Testis (tissue), 3 donors: Measurements from ENCODE around the gene GJB5. TPM values are rescaled to one million over a fixed set of nuclear protein-coding genes. Genes with fewer than 3 reads are reported as not detected.
"Not testable (repeated sequence)": the region's sequence is repeated elsewhere in the genome, so short reads cannot be mapped to it uniquely, and the experiment has no call there.

ENCODE experiments used
- DNase-seq: peaks from one replicate; pipeline ENCODE4 v3.0.0-alpha.2; 2019
- H3K27ac ChIP-seq, 2 donors: fragments of 200-600 bp; sonication (generic); one replicate each; pipeline ENCODE4 v1.5.1; 2019
- H3K27me3 ChIP-seq: fragments of 200-600 bp; sonication (generic); one replicate; pipeline ENCODE4 v1.5.1; 2019
- H3K36me3 ChIP-seq: fragments of 200-600 bp; sonication (generic); one replicate; pipeline ENCODE4 v1.5.1; 2017; ENCODE audit warnings: low read depth; ENCODE audit errors: missing control alignments
- H3K4me1 ChIP-seq: fragments of 200-600 bp; sonication (generic); one replicate; pipeline ENCODE4 v1.5.1; 2019
- H3K4me3 ChIP-seq, 2 donors: fragments of 200-600 bp; sonication (generic); one replicate each; pipeline ENCODE4 v1.5.1; 2017 to 2019
- H3K9me3 ChIP-seq: fragments of 200-600 bp; sonication (generic); one replicate; pipeline ENCODE4 v1.5.1; 2017
- POLR2A ChIP-seq: fragments of 450-650 bp; IDR thresholded peaks from one replicate; pipeline ENCODE4 v1.6.1; 2017; ENCODE audit warnings: antibody characterized with exemption, mild to moderate bottlenecking, moderate library complexity
- WGBS, 2 donors: methylation state at CpG; one replicate each; pipeline ENCODE4 v1.1.5; 2018; 5-methylcytosine and 5-hydroxymethylcytosine counted together
- intact Hi-C: fragments of 100-400 bp; cut with DNase I; formaldehyde crosslinking; loops from one replicate; pipeline ENCODE4 v1.15.1; 2023; ENCODE audit warnings: low total_unique reads
- polyA plus RNA-seq: library from polyadenylated mRNA; stranded (reverse); fragments of 350-450 nt; fragmentation: Illumina TruSeq; extraction: RNeasy Lipid Tissue Mini Kit (QIAGEN cat#74804); gene quantifications from one replicate; pipeline ENCODE4 v1.2.3, GENCODE V29; 2014; ENCODE audit warnings: low read depth, low replicate concordance; ENCODE audit not compliant: insufficient read depth
- total RNA-seq, 2 donors: library from RNA; depleted of rRNA; stranded (reverse); fragments of >200 nt; gene quantifications; one replicate each; pipeline ENCODE4 v1.2.3, GENCODE V29; 2016
- TF ChIP-seq, protein P1 (sequence below), 3 experiments: fragments of 450-650 bp in 2 of 3; fragments of 200-600 bp in 1 of 3; sonication (generic) in 1 of 3; IDR thresholded peaks; one replicate each; pipeline ENCODE4 v1.5.1; 2016 to 2019; ENCODE audit warnings: antibody characterized with exemption in 3 of 3, mild to moderate bottlenecking in 2 of 3, moderate library complexity in 1 of 3

Gene GJB5
- total and polyA plus RNA-seq, 3 donors from 2014 or later = not detected

- no peaks in the 10 kb centered on the region for H3K27me3 ChIP-seq
- intact Hi-C loops = no loop called here
Observed at GRCh38 chr1:34736692-34737091, 18.2 kb upstream of the GJB5 start.

GRCh38 chr1:34737236-34737635, 17.6 kb upstream of the GJB5 start:
- DNase-seq, intact Hi-C loops, H3K9me3 ChIP-seq, H3K36me3 ChIP-seq, H3K4me1 ChIP-seq, H3K27ac ChIP-seq, H3K4me3 ChIP-seq, H3K27me3 ChIP-seq: not testable (repeated sequence)
- 83 to 92% methylated on average over 11 to 12 of the region's 12 CpGs for WGBS, 2 donors

More at GRCh38 chr1:34736692-34737091, 18.2 kb upstream of the GJB5 start:
- no peak for DNase-seq
- no peaks in the 10 kb centered on the region for H3K9me3 ChIP-seq
- H3K27ac ChIP-seq = no peak overlapping the region
- TF ChIP-seq POLR2A = no peak
- TF ChIP-seq, protein P1, sequence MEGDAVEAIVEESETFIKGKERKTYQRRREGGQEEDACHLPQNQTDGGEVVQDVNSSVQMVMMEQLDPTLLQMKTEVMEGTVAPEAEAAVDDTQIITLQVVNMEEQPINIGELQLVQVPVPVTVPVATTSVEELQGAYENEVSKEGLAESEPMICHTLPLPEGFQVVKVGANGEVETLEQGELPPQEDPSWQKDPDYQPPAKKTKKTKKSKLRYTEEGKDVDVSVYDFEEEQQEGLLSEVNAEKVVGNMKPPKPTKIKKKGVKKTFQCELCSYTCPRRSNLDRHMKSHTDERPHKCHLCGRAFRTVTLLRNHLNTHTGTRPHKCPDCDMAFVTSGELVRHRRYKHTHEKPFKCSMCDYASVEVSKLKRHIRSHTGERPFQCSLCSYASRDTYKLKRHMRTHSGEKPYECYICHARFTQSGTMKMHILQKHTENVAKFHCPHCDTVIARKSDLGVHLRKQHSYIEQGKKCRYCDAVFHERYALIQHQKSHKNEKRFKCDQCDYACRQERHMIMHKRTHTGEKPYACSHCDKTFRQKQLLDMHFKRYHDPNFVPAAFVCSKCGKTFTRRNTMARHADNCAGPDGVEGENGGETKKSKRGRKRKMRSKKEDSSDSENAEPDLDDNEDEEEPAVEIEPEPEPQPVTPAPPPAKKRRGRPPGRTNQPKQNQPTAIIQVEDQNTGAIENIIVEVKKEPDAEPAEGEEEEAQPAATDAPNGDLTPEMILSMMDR (IDR thresholded peaks at IDR 0.05) = no peak
- no peaks in the 10 kb centered on the region for H3K36me3 ChIP-seq
- H3K4me3 ChIP-seq = no peak overlapping the region
- H3K4me1 ChIP-seq = no peaks in the 10 kb centered on the region
- WGBS, 2 donors = 87 to 88% methylated on average over 7 to 10 of the region's 10 CpGs

- TF ChIP-seq POLR2A = no peak
- Histone ChIP-seq H3K36me3 (no peaks in the 10 kb centered on the region), H3K4me3 (no peak overlapping the region), H3K9me3 (no peaks in the 10 kb centered on the region), H3K4me1 (no peaks in the 10 kb centered on the region), H3K27me3 (no peaks in the 10 kb centered on the region), H3K27ac (no peak overlapping the region)
- DNase-seq = no peak
- 73 to 76% methylated on average over 2 to 3 of the region's 3 CpGs for WGBS, 2 donors
- intact Hi-C loops = loop anchor here (10.0 kb wide), 1 partner anchor 1105 kb away; no protein-coding TSS in a partner anchor
Observed at GRCh38 chr1:34739613-34740012, 15.2 kb upstream of the GJB5 start.

DNA sequence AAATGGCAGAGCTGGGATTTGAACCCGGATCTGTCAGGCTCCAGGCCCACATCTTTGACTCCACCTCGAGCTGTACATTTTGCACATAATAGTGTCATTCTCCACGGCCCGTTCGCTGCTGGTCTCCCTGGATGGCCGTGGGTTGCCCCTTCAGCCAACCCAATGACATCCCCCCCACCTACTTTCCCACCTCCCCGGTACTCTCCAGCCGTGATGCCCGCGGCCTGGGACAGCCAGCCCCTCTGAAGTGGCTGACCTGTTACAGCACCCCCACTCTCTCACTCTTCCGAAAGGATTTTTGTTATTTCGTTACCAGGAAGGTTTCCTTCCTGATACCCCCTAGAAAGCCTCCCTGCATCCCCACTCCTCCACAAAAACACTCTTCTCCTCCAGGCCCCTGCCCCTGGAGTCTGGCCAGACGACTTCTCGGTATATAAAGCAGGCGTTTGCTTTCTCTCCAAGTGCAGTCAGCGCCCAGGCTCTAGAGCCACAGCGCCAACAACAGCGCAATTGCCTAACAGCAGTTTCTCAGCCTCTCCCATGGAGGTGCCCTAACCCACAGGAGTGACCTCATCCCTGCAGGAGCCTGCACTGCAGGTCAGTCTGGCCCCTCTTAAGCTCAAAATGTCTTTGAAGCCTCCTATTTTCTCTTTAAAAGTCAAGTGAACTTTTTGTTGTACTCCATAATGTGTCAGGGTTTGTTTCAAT, 14.5 kb upstream of the GJB5 start:
- no peaks in the 10 kb centered on the region for H3K4me1 ChIP-seq
- H3K27ac ChIP-seq = no peak overlapping the region
- H3K4me3 ChIP-seq = no peak overlapping the region
- H3K36me3 ChIP-seq = no peaks in the 10 kb centered on the region
- TF ChIP-seq POLR2A = no peak
- TF ChIP-seq, protein P1 (IDR thresholded peaks at IDR 0.05) = no peak
- intact Hi-C loops = loop anchor here (10.0 kb wide), 1 partner anchor 1106 kb away; no protein-coding TSS in a partner anchor
- H3K27me3 ChIP-seq = no peaks in the 10 kb centered on the region
- H3K9me3 ChIP-seq = no peaks in the 10 kb centered on the region
- WGBS, 2 donors = 64 to 69% methylated on average over 18 of the region's 18 CpGs
- DNase-seq = no peak

- DNase-seq = peak; percentile 87
- no peak overlapping the region for H3K27ac ChIP-seq
- 12 to 26% methylated on average over 12 to 16 of the region's 16 CpGs for WGBS, 2 donors
- no peak overlapping the region for H3K4me3 ChIP-seq
- H3K27me3 ChIP-seq = no peaks in the 10 kb centered on the region
- no peak for TF ChIP-seq POLR2A
- TF ChIP-seq, protein P1 (IDR thresholded peaks at IDR 0.05) = peak; percentile 44 to 92 (median 80)
- H3K36me3 ChIP-seq = no peaks in the 10 kb centered on the region
- no peaks in the 10 kb centered on the region for H3K4me1 ChIP-seq
- intact Hi-C loops = loop anchor here (10.0 kb wide), 1 partner anchor 1108 kb away; no protein-coding TSS in a partner anchor
- H3K9me3 ChIP-seq = no peaks in the 10 kb centered on the region
Observed at GRCh38 chr1:34742667-34743270, 12.1 kb upstream of the GJB5 start.
